ENCODE data around the gene UBXN1. TPM values are rescaled to one million over a fixed set of nuclear protein-coding genes. Genes with fewer than 3 reads are reported as not detected.
A peak's percentile ranks its signal among the peaks of the same experiment; 100 is the strongest.
"Not testable (repeated sequence)": the region's sequence is repeated elsewhere in the genome, so short reads cannot be mapped to it uniquely, and the experiment has no call there.

Gene UBXN1
- total RNA-seq, 2 experiments from 2014 or later = 107 to 118 TPM

GRCh38 chr11:62689421-62690183 lies 10.7 kb upstream of the UBXN1 start, which contains the start of gene LRRN4CL:
TSS of gene LRRN4CL (minus strand) at chr11:62689530. CDS start at chr11:62688508, 1,022 bp downstream.
- Mint-ChIP-seq H3K9me3 (ENCODE audit: insufficient read depth) (no peaks in the 10 kb centered on the region), H3K27me3 (ENCODE audit: low read depth) (peaks cover 10% of the 10 kb centered on the region), H3K27ac (no peak within 1 kb of the TSS), H3K4me3 (no peak within 1 kb of the TSS), H3K4me1 (ENCODE audit: low read depth) (peaks cover 4% of the 10 kb centered on the region), H3K36me3 (ENCODE audit: low read depth) (peaks cover 18% of the 10 kb centered on the region)
- DNase-seq (no peak), ATAC-seq (no peak)
- ChIA-PET POLR2A (interaction anchor here (1.2 to 2.2 kb wide), 5 partner anchors 9 to 151 kb away, joined by 4 to 7 read pairs (median 5); partner anchors contain the start of genes C11orf98, CSKMT and UBXN1), CTCF (interaction anchor here (0.6 to 3.6 kb wide), 8 partner anchors 9 to 295 kb away, joined by 3 to 24 read pairs (median 3); partner anchors contain the start of genes C11orf98, CSKMT, LBHD1 and TUT1)

- ChIA-PET POLR2A (interaction anchor here (1.6 to 2.2 kb wide), 3 partner anchors 8 to 152 kb away, joined by 4 to 7 read pairs (median 6); partner anchors contain the start of genes C11orf98 and CSKMT), CTCF (interaction anchor here (0.7 to 3.6 kb wide), 6 partner anchors 8 to 96 kb away, joined by 3 to 24 read pairs (median 4); partner anchors contain the start of genes C11orf98, CSKMT, LBHD1 and TUT1)
- Mint-ChIP-seq H3K27ac (no peak overlapping the region), H3K9me3 (ENCODE audit: insufficient read depth) (no peaks in the 10 kb centered on the region), H3K4me1 (ENCODE audit: low read depth) (no peaks in the 10 kb centered on the region), H3K36me3 (ENCODE audit: low read depth) (peaks cover 16% of the 10 kb centered on the region), H3K4me3 (no peak overlapping the region), H3K27me3 (ENCODE audit: low read depth) (peaks cover 10% of the 10 kb centered on the region)
- ATAC-seq = no peak
- DNase-seq = no peak
Observed at GRCh38 chr11:62688491-62688890, 9.6 kb upstream of the UBXN1 start.

- DNase-seq (no peak), ATAC-seq (no peak)
- ChIA-PET CTCF (interaction anchor here (1.2 to 3.6 kb wide), 5 partner anchors 7 to 95 kb away, joined by 3 to 24 read pairs (median 5); partner anchors contain the start of genes C11orf98, CSKMT, LBHD1 and TUT1), POLR2A (no interaction called here)
- no peak overlapping the region for H3K27ac Mint-ChIP-seq
- H3K4me1 Mint-ChIP-seq (ENCODE audit: low read depth) = no peaks in the 10 kb centered on the region
- peaks cover 14% of the 10 kb centered on the region for H3K36me3 Mint-ChIP-seq (ENCODE audit: low read depth)
- H3K9me3 Mint-ChIP-seq (ENCODE audit: insufficient read depth) = no peaks in the 10 kb centered on the region
- H3K27me3 Mint-ChIP-seq (ENCODE audit: low read depth) = peaks cover 10% of the 10 kb centered on the region
- no peak overlapping the region for H3K4me3 Mint-ChIP-seq
Observed at GRCh38 chr11:62687508-62688396, 8.9 kb upstream of the UBXN1 start.

GRCh38 chr11:62682518-62682917 lies 3.6 kb upstream of the UBXN1 start:
- ChIA-PET POLR2A (no interaction called here), CTCF (interaction anchor here (7.0 kb wide), 1 partner anchor 12 kb away, joined by 77 read pairs; no protein-coding TSS in a partner anchor)
- H3K36me3 Mint-ChIP-seq (ENCODE audit: low read depth) = peaks cover 11% of the 10 kb centered on the region
- ATAC-seq (no peak), DNase-seq (no peak)
- H3K27ac Mint-ChIP-seq = no peak overlapping the region
- peaks cover 25% of the 10 kb centered on the region for H3K4me1 Mint-ChIP-seq (ENCODE audit: low read depth)
- H3K9me3 Mint-ChIP-seq (ENCODE audit: insufficient read depth) = no peaks in the 10 kb centered on the region
- H3K27me3 Mint-ChIP-seq (ENCODE audit: low read depth) = peaks cover 5% of the 10 kb centered on the region
- H3K4me3 Mint-ChIP-seq = no peak overlapping the region

GRCh38 chr11:62680825-62681240 lies 2.0 kb upstream of the UBXN1 start:
- Mint-ChIP-seq H3K4me1 (ENCODE audit: low read depth) (peaks cover 39% of the 10 kb centered on the region), H3K27ac (peak overlapping the region; percentile 55), H3K4me3 (no peak overlapping the region), H3K9me3 (ENCODE audit: insufficient read depth) (no peaks in the 10 kb centered on the region), H3K27me3 (ENCODE audit: low read depth) (no peaks in the 10 kb centered on the region), H3K36me3 (ENCODE audit: low read depth) (peaks cover 24% of the 10 kb centered on the region)
- DNase-seq (peak; percentile 71), ATAC-seq (peak; percentile 79)
- POLR2A ChIA-PET = interaction anchor here (0.7 to 3.4 kb wide), 13 partner anchors 8 to 200 kb away, joined by 3 to 24 read pairs (median 3); partner anchors contain the start of genes C11orf98, CSKMT, LBHD1 and LRRN4CL
- CTCF ChIA-PET = interaction anchor here (0.6 to 7.0 kb wide), 41 partner anchors 9 to 286 kb away, joined by 3 to 77 read pairs (median 5); partner anchors contain the start of genes B3GAT3, BSCL2, C11orf98 and CSKMT

GRCh38 chr11:62678433-62678769 lies 472 bp downstream of the UBXN1 start:
- DNase-seq (no peak), ATAC-seq (no peak)
- peaks cover 36% of the 10 kb centered on the region for H3K36me3 Mint-ChIP-seq (ENCODE audit: low read depth)
- peaks cover 47% of the 10 kb centered on the region for H3K4me1 Mint-ChIP-seq (ENCODE audit: low read depth)
- CTCF ChIA-PET = interaction anchor here (7.0 kb wide), 1 partner anchor 16 kb away, joined by 77 read pairs; no protein-coding TSS in a partner anchor
- peak overlapping the region; percentile 92 for H3K4me3 Mint-ChIP-seq
- H3K9me3 Mint-ChIP-seq (ENCODE audit: insufficient read depth) = no peaks in the 10 kb centered on the region
- peak overlapping the region; percentile 87 for H3K27ac Mint-ChIP-seq
- H3K27me3 Mint-ChIP-seq (ENCODE audit: low read depth) = no peaks in the 10 kb centered on the region
- POLR2A ChIA-PET = interaction anchor here (0.6 to 3.4 kb wide), 8 partner anchors 14 to 176 kb away, joined by 3 to 24 read pairs (median 4); partner anchors contain the start of genes C11orf98, CSKMT, INTS5 and TUT1

- Mint-ChIP-seq H3K4me1 (ENCODE audit: low read depth) (peaks cover 54% of the 10 kb centered on the region), H3K4me3 (peak overlapping the region; percentile 92), H3K36me3 (ENCODE audit: low read depth) (peaks cover 43% of the 10 kb centered on the region), H3K27ac (peak overlapping the region; percentile 87), H3K27me3 (ENCODE audit: low read depth) (no peaks in the 10 kb centered on the region), H3K9me3 (ENCODE audit: insufficient read depth) (no peaks in the 10 kb centered on the region)
- CTCF ChIA-PET = interaction anchor here (1.4 to 7.0 kb wide), 4 partner anchors 13 to 85 kb away, joined by 4 to 77 read pairs (median 6); partner anchors contain the start of genes C11orf98, MTA2 and TUT1
- ATAC-seq (no peak), DNase-seq (no peak)
- POLR2A ChIA-PET = interaction anchor here (1.3 to 4.8 kb wide), 3 partner anchors 13 to 164 kb away, joined by 3 to 32 read pairs (median 8); partner anchors contain the start of genes C11orf98, CSKMT and INTS5
Observed at GRCh38 chr11:62677714-62678113, 1.2 kb downstream of the UBXN1 start.

GRCh38 chr11:62677156-62677555 lies 1.7 kb downstream of the UBXN1 start:
- H3K4me3 Mint-ChIP-seq = peak overlapping the region; percentile 47
- no peak for ATAC-seq
- no peaks in the 10 kb centered on the region for H3K9me3 Mint-ChIP-seq (ENCODE audit: insufficient read depth)
- H3K27me3 Mint-ChIP-seq (ENCODE audit: low read depth) = no peaks in the 10 kb centered on the region
- CTCF ChIA-PET = interaction anchor here (1.3 to 7.0 kb wide), 5 partner anchors 13 to 85 kb away, joined by 3 to 77 read pairs (median 5); partner anchors contain the start of genes C11orf98, MTA2 and TUT1
- POLR2A ChIA-PET = interaction anchor here (1.3 to 4.8 kb wide), 5 partner anchors 10 to 179 kb away, joined by 3 to 32 read pairs (median 8); partner anchors contain the start of genes C11orf98, CSKMT and INTS5
- peaks cover 48% of the 10 kb centered on the region for H3K36me3 Mint-ChIP-seq (ENCODE audit: low read depth)
- H3K27ac Mint-ChIP-seq = peak overlapping the region; percentile 87
- DNase-seq = no peak
- peaks cover 59% of the 10 kb centered on the region for H3K4me1 Mint-ChIP-seq (ENCODE audit: low read depth)

GRCh38 chr11:62676698-62677097 lies 2.2 kb downstream of the UBXN1 start:
- ATAC-seq = no peak
- peaks cover 50% of the 10 kb centered on the region for H3K36me3 Mint-ChIP-seq (ENCODE audit: low read depth)
- no peak for DNase-seq
- POLR2A ChIA-PET = interaction anchor here (1.0 to 4.8 kb wide), 7 partner anchors 9 to 179 kb away, joined by 3 to 32 read pairs (median 3); partner anchors contain the start of genes C11orf98, CSKMT, INTS5 and TUT1
- H3K27me3 Mint-ChIP-seq (ENCODE audit: low read depth) = no peaks in the 10 kb centered on the region
- no peak overlapping the region for H3K27ac Mint-ChIP-seq
- CTCF ChIA-PET = interaction anchor here (1.3 to 7.0 kb wide), 5 partner anchors 12 to 84 kb away, joined by 3 to 77 read pairs (median 5); partner anchors contain the start of genes C11orf98, MTA2 and TUT1
- no peaks in the 10 kb centered on the region for H3K9me3 Mint-ChIP-seq (ENCODE audit: insufficient read depth)
- peak overlapping the region; percentile 47 for H3K4me3 Mint-ChIP-seq
- peaks cover 60% of the 10 kb centered on the region for H3K4me1 Mint-ChIP-seq (ENCODE audit: low read depth)

- ChIA-PET CTCF (interaction anchor here (1.2 to 1.6 kb wide), 2 partner anchors 52 to 111 kb away, joined by 3 to 4 read pairs; partner anchors contain the start of genes HNRNPUL2 and TTC9C), POLR2A (interaction anchor here (1.0 to 4.8 kb wide), 7 partner anchors 8 to 166 kb away, joined by 3 to 32 read pairs (median 6); partner anchors contain the start of genes C11orf98, CSKMT and TUT1)
- peaks cover 65% of the 10 kb centered on the region for H3K4me1 Mint-ChIP-seq (ENCODE audit: low read depth)
- H3K36me3 Mint-ChIP-seq (ENCODE audit: low read depth) = peaks cover 58% of the 10 kb centered on the region
- H3K4me3 Mint-ChIP-seq; H3K27me3 Mint-ChIP-seq (ENCODE audit: low read depth); H3K9me3 Mint-ChIP-seq (ENCODE audit: insufficient read depth); H3K27ac Mint-ChIP-seq; ATAC-seq; DNase-seq: not testable (repeated sequence)
Observed at GRCh38 chr11:62675415-62675814, 3.5 kb downstream of the UBXN1 start.

Measured in activated CD8-positive, alpha-beta T cell treated with anti-CD3 and anti-CD28 coated beads, Interleukin-2, amount 10 ng/mL, durations not matched to agents 7 days and 5 days (primary cell).